Left ventricle myocardium superior (tissue), 1 donor: Measurements from ENCODE around the gene DICER1. TPM values are rescaled to one million over a fixed set of nuclear protein-coding genes. Genes with fewer than 3 reads are reported as not detected.
A peak's percentile ranks its signal among the peaks of the same experiment; 100 is the strongest.
"Not testable (repeated sequence)": the region's sequence is repeated elsewhere in the genome, so short reads cannot be mapped to it uniquely, and the experiment has no call there.

Experiments
- ATAC-seq: fragments of 200-7000 bp; cut with Tn5 transposase; one replicate; pipeline ENCODE4 v1.9.1; 2020; ENCODE audit warnings: mild to moderate bottlenecking, moderate library complexity
- DNase-seq: peaks from one replicate; pipeline ENCODE4 v3.0.0-alpha.2; 2020
- intact Hi-C: fragments of 100-400 bp; cut with micrococcal nuclease; formaldehyde crosslinking; loops from one replicate; pipeline ENCODE4 v1.11.0; 2022
- total RNA-seq: library from RNA; stranded (reverse); fragmentation: NEBNext Ultra II Directional; extraction: Animal tissue kit (Norgen Biotek cat#: 25700); gene quantifications from one replicate; pipeline ENCODE4 v1.2.1, GENCODE V29; 2021
- donor health status: DM: no; HTN: yes; CAD: no; lungs with severe emphysema.

Gene DICER1
- total RNA-seq, 1 donor from 2014 or later, result 23.2 TPM

GRCh38 chr14:95156161-95157047, 925 bp downstream of the DICER1 start:
- peak; percentile 24 for ATAC-seq
- peak; percentile 71 for DNase-seq
- intact Hi-C loops, result no loop called here

DNA sequence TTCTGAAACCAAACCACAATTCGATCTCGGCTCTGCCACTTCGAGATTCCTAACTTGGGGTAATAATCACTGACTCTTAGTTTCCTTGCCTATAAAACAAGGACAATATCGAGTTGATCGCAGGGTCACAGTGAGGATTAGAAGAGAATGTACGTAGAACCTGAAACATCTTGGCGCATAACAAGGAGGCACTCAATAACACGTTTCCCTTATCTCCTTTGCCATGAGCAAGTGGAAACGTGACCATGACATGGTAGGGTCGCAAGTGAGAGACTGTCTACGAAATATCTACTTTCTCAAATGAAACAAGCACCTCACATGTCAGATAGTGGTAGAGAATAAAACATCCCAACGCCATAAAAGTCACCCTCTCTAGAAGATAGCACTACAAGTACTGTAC, 2.3 kb downstream of the DICER1 start:
- intact Hi-C loops, result no loop called here
- DNase-seq (no peak), ATAC-seq (no peak)

GRCh38 chr14:95153866-95154265, 3.5 kb downstream of the DICER1 start:
- intact Hi-C loops, result no loop called here
- DNase-seq, result no peak

GRCh38 chr14:95151561-95151960, 5.8 kb downstream of the DICER1 start:
- intact Hi-C loops, result no loop called here
- DNase-seq (no peak), ATAC-seq (no peak)

More at GRCh38 chr14:95153866-95154265, 3.5 kb downstream of the DICER1 start:
- ATAC-seq, result no peak

DNA sequence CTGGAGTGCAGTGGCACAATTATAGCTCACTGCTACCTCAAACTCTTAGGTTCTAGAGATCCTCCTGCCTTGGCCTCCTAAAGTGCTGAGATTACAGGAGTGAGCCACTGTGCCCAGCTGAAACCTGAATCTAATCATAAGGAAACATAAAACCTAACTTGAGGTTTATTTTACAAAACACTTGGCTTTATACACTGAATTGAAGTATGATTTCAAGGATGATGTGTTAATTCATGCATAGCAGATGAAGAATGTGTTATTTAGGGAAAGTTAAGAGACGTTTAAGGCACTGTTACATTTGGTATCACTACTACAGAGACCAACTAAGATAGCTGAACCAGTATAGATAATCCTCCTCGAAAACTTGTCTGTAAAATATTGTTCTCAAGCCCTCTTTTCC, 6.4 kb downstream of the DICER1 start:
- DNase-seq, result no peak
- intact Hi-C loops, result no loop called here
- no peak for ATAC-seq

GRCh38 chr14:95149441-95149840, 7.9 kb downstream of the DICER1 start:
- intact Hi-C loops, result no loop called here
- ATAC-seq (no peak), DNase-seq (no peak)

DNA sequence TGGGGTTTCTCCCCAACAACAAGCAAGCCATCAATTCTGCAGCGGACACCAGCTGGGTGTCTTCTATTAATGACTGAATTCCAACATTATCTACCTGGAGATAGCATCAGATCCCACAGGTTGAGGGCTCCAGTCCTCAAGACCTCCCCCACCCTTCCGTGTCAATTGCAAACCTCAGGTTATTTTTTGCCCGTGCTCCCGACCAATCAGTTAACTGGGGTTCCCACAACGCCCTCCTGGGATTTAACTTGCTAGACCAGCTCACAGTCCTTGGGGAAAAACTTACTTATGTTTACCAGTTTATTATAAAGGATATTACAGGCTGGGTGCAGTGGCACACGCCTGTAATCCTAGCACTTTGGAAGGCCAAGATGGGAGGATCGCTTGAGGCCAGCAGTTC, 9.7 kb downstream of the DICER1 start:
- DNase-seq (no peak), ATAC-seq (no peak)
- intact Hi-C loops, result no loop called here

- peak; percentile 23 for ATAC-seq
- intact Hi-C loops, result no loop called here
- no peak for DNase-seq
Observed at GRCh38 chr14:95146079-95146771, 11.1 kb downstream of the DICER1 start.

GRCh38 chr14:95144849-95145248, 12.5 kb downstream of the DICER1 start:
- ATAC-seq (no peak), DNase-seq (no peak)
- intact Hi-C loops, result no loop called here

DNA sequence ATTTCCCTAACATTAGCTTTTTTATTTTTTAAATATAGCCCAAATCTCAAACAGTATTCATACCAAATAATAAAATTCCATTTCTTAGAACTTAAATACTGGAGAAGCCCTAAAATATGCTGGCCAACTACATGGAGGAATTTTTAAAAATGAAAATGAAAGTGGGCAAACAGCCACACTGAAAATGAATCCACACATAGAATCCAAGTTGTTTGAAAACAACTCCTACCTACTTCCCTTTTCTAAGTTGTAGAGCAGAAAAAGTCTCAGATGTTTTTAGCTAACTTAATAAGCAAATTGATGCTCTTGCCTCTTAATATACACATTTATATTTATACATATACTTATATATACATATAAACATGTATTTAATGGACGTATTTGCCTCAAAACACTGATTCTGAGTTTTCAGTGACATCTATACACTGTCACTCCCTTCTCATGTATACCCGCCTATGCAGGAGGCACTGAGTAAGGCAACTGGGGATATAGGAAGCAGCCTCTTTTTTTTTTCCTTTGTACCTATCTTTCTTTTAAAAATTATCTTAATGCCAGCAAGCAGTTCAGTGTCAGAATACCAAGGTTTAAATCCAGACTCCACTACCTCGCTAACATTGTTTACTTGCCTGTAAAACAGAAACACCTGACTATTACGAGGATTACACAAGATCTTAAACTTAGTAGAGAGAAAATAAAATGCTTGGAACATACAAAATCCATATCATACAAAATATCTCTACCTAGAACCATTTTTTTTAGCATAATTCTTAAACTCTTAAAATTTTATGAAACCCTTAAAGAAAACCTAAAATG, 13.3 kb downstream of the DICER1 start:
- ATAC-seq (peak; percentile 29), DNase-seq (no peak)
- intact Hi-C loops, result no loop called here

DNA sequence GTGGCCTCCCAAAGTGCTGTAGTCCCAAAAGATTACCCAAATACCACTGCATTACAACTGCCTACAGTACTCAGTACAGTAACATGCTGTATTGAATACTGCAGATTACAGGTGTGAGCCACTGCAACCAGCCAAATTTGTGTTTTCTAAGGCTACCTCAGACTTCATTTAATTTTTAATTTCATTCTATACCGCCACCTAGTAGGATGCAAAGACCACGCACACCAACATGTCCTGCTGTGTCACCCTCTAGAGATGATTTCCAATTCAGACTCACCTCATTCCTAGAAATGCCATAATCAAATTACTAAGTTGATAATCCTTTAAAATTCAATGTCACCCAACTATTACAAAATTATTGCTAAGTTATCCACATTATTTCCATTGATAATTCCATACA, 15.1 kb downstream of the DICER1 start:
- no peak for ATAC-seq
- no peak for DNase-seq

GRCh38 chr14:95141684-95142083, 15.6 kb downstream of the DICER1 start:
- ATAC-seq (no peak), DNase-seq (no peak)
- intact Hi-C loops, result no loop called here

More for the DNA sequence above, 15.1 kb downstream of the DICER1 start:
- intact Hi-C loops, result no loop called here

DNA sequence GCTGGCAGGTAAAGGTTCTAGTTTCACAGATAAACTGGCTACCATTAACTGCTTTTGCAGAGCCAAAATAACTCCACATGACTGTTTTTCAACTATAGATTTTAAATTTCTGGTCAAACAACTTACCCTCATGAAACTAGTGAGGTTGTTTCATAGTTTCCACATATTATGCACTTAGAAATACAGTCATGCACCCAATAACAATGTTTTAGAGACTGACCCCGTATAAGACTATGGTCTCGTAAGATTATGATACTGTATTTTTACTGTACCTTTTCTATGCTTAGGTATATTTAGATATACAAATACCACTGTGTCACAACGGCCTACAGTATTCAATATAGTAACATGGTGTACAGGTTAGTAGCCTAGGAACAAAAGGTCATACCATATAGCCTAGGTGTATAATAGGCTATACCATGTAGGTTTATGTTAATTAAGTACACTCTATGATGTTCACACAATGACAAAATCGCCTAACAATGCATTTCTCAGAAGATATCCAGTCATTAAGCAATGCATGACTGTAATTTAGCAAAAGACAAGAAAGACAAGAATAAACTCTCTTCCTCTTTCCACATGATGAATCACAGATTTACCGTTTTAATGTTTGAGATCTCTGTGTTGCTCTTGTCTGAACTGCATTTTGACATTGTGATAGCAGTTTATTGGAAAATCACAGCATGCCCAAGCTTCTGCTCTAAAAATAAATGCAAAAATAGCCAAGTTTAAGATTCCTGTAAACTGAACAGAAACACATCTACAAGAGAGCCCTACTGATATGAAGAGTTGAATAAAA, 17.1 kb downstream of the DICER1 start:
- intact Hi-C loops, result no loop called here
- DNase-seq, result no peak
- ATAC-seq, result no peak

DNA sequence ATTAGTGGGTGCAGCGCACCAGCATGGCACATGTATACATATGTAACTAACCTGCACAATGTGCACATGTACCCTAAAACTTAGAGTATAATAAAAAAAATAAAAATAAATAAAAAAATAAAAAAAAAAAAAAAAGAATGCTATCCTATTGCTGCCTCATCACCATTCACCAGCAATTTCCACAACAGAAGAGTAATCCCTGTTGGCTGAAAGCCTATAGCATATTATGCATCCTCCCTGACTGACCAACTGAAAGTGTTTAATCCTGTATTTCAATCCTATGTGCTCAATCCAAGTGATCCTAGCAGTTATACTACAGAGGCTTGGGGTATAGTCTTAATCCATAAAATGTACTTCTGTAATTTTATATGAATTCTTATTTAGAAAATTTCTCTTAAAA, 18.5 kb downstream of the DICER1 start:
- DNase-seq, result no peak
- intact Hi-C loops, result no loop called here

DNA sequence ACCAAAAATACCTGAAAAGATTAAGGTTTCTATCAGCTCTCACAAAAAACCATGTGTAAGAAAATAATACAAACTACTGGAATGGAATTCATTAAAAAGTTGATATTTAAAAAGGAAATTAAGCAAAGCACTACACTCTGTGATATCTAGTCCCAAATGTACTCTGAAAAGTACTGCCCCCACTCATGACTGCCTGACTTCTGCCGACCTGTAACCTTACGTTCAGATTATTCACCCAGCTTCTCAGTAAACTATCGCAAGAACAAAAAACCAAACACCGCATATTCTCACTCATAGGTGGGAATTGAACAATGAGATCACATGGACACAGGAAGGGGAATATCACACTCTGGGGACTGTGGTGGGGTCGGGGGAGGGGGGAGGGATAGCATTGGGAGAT, 18.9 kb downstream of the DICER1 start:
- DNase-seq, intact Hi-C loops, ATAC-seq: not testable (repeated sequence)

More for the DNA sequence above, 18.5 kb downstream of the DICER1 start:
- no peak for ATAC-seq

GRCh38 chr14:95137804-95138167, 19.5 kb downstream of the DICER1 start:
- no peak for DNase-seq
- peak; percentile 35 for ATAC-seq
- intact Hi-C loops, result no loop called here

- no peak for DNase-seq
- no peak for ATAC-seq
- intact Hi-C loops, result no loop called here
Observed at GRCh38 chr14:95137164-95137803, 20.0 kb downstream of the DICER1 start.

DNA sequence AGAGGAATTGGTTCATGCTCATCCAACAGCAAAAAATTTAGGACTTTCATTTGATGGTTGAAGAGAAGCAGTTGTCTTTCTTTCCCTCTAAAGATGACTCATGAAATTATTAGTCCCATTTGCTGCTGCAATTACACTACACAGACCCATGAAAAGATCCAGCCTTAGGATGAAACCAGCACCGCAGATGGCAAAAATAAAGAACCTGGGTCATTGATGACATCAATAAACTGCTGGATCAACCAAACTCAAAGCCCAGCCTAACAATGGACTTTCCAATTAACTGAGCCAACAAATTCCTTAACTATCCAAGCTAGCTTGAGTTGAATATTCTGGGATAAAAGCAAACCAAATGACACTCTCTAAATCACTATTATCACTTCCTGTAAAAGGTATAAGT, 20.7 kb downstream of the DICER1 start:
- DNase-seq, result no peak
- intact Hi-C loops, result no loop called here
- ATAC-seq, result no peak
